Mucosa of rectum (tissue), 2 donors: ENCODE measurements around the gene TXNRD2.
"Not testable (repeated sequence)": the region's sequence is repeated elsewhere in the genome, so short reads cannot be mapped to it uniquely, and the experiment has no call there.

Experiments used
- H3K27ac ChIP-seq, 2 donors: one replicate each; pipeline ENCODE4 v1.7.0; 2013; ENCODE audit warnings: inconsistent platforms in 2 of 2, low read depth in 2 of 2, low read length in 2 of 2
- H3K27me3 ChIP-seq, 2 donors: one replicate each; pipeline ENCODE4 v1.7.0; 2013; ENCODE audit warnings: low read length in 2 of 2; ENCODE audit not compliant: control insufficient read depth in 2 of 2, insufficient read depth in 2 of 2
- H3K36me3 ChIP-seq, 2 donors: one replicate each; pipeline ENCODE4 v1.7.0; 2013; ENCODE audit warnings: low read length in 2 of 2; ENCODE audit not compliant: control insufficient read depth in 2 of 2, insufficient read depth in 2 of 2
- H3K4me1 ChIP-seq, 2 donors: one replicate each; pipeline ENCODE4 v1.7.0; 2013; ENCODE audit warnings: low read length in 2 of 2, mild to moderate bottlenecking in 1 of 2; ENCODE audit not compliant: control insufficient read depth in 2 of 2, insufficient read depth in 2 of 2
- H3K4me3 ChIP-seq, 2 donors: one replicate each; pipeline ENCODE4 v1.7.0; 2013; ENCODE audit warnings: low read length in 2 of 2
- H3K9ac ChIP-seq, 2 donors: one replicate each; pipeline ENCODE4 v1.7.0; 2013; ENCODE audit warnings: low read length in 2 of 2, low read depth in 1 of 2, mild to moderate bottlenecking in 1 of 2
- H3K9me3 ChIP-seq, 2 donors: one replicate each; pipeline ENCODE4 v1.7.0; 2013; ENCODE audit warnings: low read length in 2 of 2; ENCODE audit not compliant: control insufficient read depth in 2 of 2
- donor health status: healthy.
- donor health status: Normal muscosa, but diverticular disease.

TXNRD2 gene

GRCh38 chr22:19885841-19886592 is 55.6 kb downstream of the TXNRD2 start:
- Histone ChIP-seq H3K4me3 (no peak overlapping the region), H3K27ac (no peak overlapping the region), H3K36me3 (no peaks in the 10 kb centered on the region), H3K9ac (no peak overlapping the region), H3K9me3 (no peaks in the 10 kb centered on the region), H3K4me1 (peaks cover 0 to 15% of the 10 kb centered on the region in 2 donors), H3K27me3 (no peaks in the 10 kb centered on the region)

GRCh38 chr22:19884954-19885751 is 56.5 kb downstream of the TXNRD2 start:
- Histone ChIP-seq H3K9ac (no peak overlapping the region), H3K36me3 (no peaks in the 10 kb centered on the region), H3K27me3 (no peaks in the 10 kb centered on the region), H3K27ac (no peak overlapping the region), H3K9me3 (no peaks in the 10 kb centered on the region), H3K4me3 (no peak overlapping the region), H3K4me1 (peaks cover 0 to 16% of the 10 kb centered on the region in 2 donors)

- Histone ChIP-seq H3K27ac (no peak overlapping the region), H3K27me3 (no peaks in the 10 kb centered on the region), H3K36me3 (no peaks in the 10 kb centered on the region), H3K4me1 (peaks cover 0 to 16% of the 10 kb centered on the region in 2 donors), H3K9me3 (no peaks in the 10 kb centered on the region), H3K9ac (no peak overlapping the region), H3K4me3 (no peak overlapping the region)
These were observed 57.3 kb downstream of the TXNRD2 start for GRCh38 chr22:19884161-19884953.

- not testable (repeated sequence) for H3K27ac ChIP-seq, H3K4me3 ChIP-seq, H3K27me3 ChIP-seq, H3K36me3 ChIP-seq, H3K9ac ChIP-seq, H3K9me3 ChIP-seq
- H3K4me1 ChIP-seq, result peaks cover 0 to 16% of the 10 kb centered on the region in 2 donors
These were observed 58.2 kb downstream of the TXNRD2 start for GRCh38 chr22:19883446-19883845.

GRCh38 chr22:19882446-19883381 is 58.9 kb downstream of the TXNRD2 start:
- Histone ChIP-seq H3K4me3 (no peak overlapping the region), H3K9ac (no peak overlapping the region), H3K9me3 (no peaks in the 10 kb centered on the region), H3K4me1 (peaks cover 0 to 16% of the 10 kb centered on the region in 2 donors), H3K27me3 (no peaks in the 10 kb centered on the region), H3K36me3 (no peaks in the 10 kb centered on the region), H3K27ac (no peak overlapping the region)

- no peaks in the 10 kb centered on the region for H3K36me3 ChIP-seq
- no peaks in the 10 kb centered on the region for H3K27me3 ChIP-seq
- peaks cover 4 to 11% of the 10 kb centered on the region in 2 donors for H3K4me1 ChIP-seq
- no peaks in the 10 kb centered on the region for H3K9me3 ChIP-seq
- H3K27ac ChIP-seq, result no peak overlapping the region
- no peak overlapping the region for H3K9ac ChIP-seq
- H3K4me3 ChIP-seq, result no peak overlapping the region
These were observed 60.6 kb downstream of the TXNRD2 start for GRCh38 chr22:19880786-19881569.

GRCh38 chr22:19879992-19880785 is 61.4 kb downstream of the TXNRD2 start:
- Histone ChIP-seq H3K4me1 (peaks cover 8 to 16% of the 10 kb centered on the region in 2 donors), H3K27me3 (no peaks in the 10 kb centered on the region), H3K4me3 (no peak overlapping the region), H3K9me3 (no peaks in the 10 kb centered on the region), H3K27ac (no peak overlapping the region), H3K36me3 (no peaks in the 10 kb centered on the region), H3K9ac (no peak overlapping the region)

GRCh38 chr22:19879643-19879991 is 62.0 kb downstream of the TXNRD2 start:
- Histone ChIP-seq H3K9ac (no peak overlapping the region), H3K36me3 (no peaks in the 10 kb centered on the region), H3K9me3 (no peaks in the 10 kb centered on the region), H3K27ac (no peak overlapping the region), H3K27me3 (no peaks in the 10 kb centered on the region), H3K4me1 (peaks cover 14 to 21% of the 10 kb centered on the region in 2 donors), H3K4me3 (no peak overlapping the region)
